Uterus (tissue), 4 donors: ENCODE data around the gene HEATR5B. TPM values are rescaled to one million over a fixed set of nuclear protein-coding genes. Genes with fewer than 3 reads are reported as not detected.

ENCODE experiments used
- DNase-seq, 2 donors: peaks; one replicate each; pipeline ENCODE4 v3.0.0-alpha.2; 2019 to 2020
- H3K27ac ChIP-seq, 2 donors: fragments of 200-600 bp; sonication (generic); 1 replicate in 1 of 2; 2 replicates in 1 of 2; pipeline ENCODE4 v1.5.1; 2016 to 2018
- H3K27me3 ChIP-seq, 2 donors: fragments of 200-600 bp; sonication (generic); one replicate each; pipeline ENCODE4 v1.5.1; 2018 to 2019; ENCODE audit warnings: control low read depth in 1 of 2
- H3K36me3 ChIP-seq, 2 donors: fragments of 200-600 bp; sonication (generic); one replicate each; pipeline ENCODE4 v1.5.1; 2019; ENCODE audit warnings: control low read depth in 1 of 2
- H3K4me1 ChIP-seq, 2 donors: fragments of 200-600 bp; sonication (generic); one replicate each; pipeline ENCODE4 v1.5.1; 2018 to 2019; ENCODE audit warnings: control low read depth in 1 of 2
- H3K4me3 ChIP-seq, 2 donors: fragments of 200-600 bp; sonication (generic); 1 replicate in 1 of 2; 2 replicates in 1 of 2; pipeline ENCODE4 v1.5.1; 2018 to 2019; ENCODE audit warnings: mild to moderate bottlenecking in 1 of 2
- H3K9me3 ChIP-seq, 2 donors: fragments of 200-600 bp; sonication (generic); one replicate each; pipeline ENCODE4 v1.5.1; 2019; ENCODE audit warnings: control low read depth in 1 of 2
- POLR2A ChIP-seq, 2 donors: fragments of 450-650 bp; IDR thresholded peaks; one replicate each; pipeline ENCODE4 v1.6.1; 2016; ENCODE audit warnings: antibody characterized with exemption in 2 of 2, mild to moderate bottlenecking in 1 of 2, moderate library complexity in 1 of 2
- intact Hi-C: fragments of 100-400 bp; cut with DNase I; formaldehyde crosslinking; loops from one replicate; pipeline ENCODE4 v1.15.1; 2023; ENCODE audit warnings: low total_unique reads
- total RNA-seq, 4 donors: library from RNA; depleted of rRNA in 3 of 4; stranded (reverse); fragments of >200 nt in 3 of 4; gene quantifications; one replicate each; pipeline versions ENCODE4 v1.1.0 to v1.2.4, GENCODE V29; 2014 to 2023
- TF ChIP-seq, protein P1 (sequence below), 4 experiments: fragments of 200-600 bp in 2 of 4; fragments of 450-650 bp in 2 of 4; sonication (generic) in 2 of 4; IDR thresholded peaks; one replicate each; pipeline ENCODE4 v1.5.1; 2016 to 2019; ENCODE audit warnings: antibody characterized with exemption in 4 of 4, mild to moderate bottlenecking in 2 of 4, moderate library complexity in 1 of 4
- donor health status: DM: yes; HTN: yes; CAD: no.

HEATR5B gene
- total RNA-seq, 4 donors from 2014 or later: 17.9 to 90.9 (median 40.4) TPM

GRCh38 chr2:37026050-37026449 lies 58.1 kb downstream of the HEATR5B start:
- Histone ChIP-seq H3K36me3 (peaks cover 0 to 2% of the 10 kb centered on the region in 2 donors), H3K4me3 (no peak overlapping the region)
- intact Hi-C loops: no loop called here

GRCh38 chr2:37020887-37021796 lies 63.0 kb downstream of the HEATR5B start:
- Histone ChIP-seq H3K27ac (peak overlapping the region; percentile 48 to 70), H3K4me1 (peaks cover 0 to 6% of the 10 kb centered on the region in 2 donors), H3K4me3 (no peak overlapping the region), H3K27me3 (no peaks in the 10 kb centered on the region), H3K9me3 (no peaks in the 10 kb centered on the region), H3K36me3 (peaks cover 0 to 2% of the 10 kb centered on the region in 2 donors)
- intact Hi-C loops: no loop called here
- DNase-seq: no peak
- TF ChIP-seq, protein P1, sequence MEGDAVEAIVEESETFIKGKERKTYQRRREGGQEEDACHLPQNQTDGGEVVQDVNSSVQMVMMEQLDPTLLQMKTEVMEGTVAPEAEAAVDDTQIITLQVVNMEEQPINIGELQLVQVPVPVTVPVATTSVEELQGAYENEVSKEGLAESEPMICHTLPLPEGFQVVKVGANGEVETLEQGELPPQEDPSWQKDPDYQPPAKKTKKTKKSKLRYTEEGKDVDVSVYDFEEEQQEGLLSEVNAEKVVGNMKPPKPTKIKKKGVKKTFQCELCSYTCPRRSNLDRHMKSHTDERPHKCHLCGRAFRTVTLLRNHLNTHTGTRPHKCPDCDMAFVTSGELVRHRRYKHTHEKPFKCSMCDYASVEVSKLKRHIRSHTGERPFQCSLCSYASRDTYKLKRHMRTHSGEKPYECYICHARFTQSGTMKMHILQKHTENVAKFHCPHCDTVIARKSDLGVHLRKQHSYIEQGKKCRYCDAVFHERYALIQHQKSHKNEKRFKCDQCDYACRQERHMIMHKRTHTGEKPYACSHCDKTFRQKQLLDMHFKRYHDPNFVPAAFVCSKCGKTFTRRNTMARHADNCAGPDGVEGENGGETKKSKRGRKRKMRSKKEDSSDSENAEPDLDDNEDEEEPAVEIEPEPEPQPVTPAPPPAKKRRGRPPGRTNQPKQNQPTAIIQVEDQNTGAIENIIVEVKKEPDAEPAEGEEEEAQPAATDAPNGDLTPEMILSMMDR (IDR thresholded peaks at IDR 0.05): no peak
- TF ChIP-seq POLR2A (IDR thresholded peaks at IDR 0.05): no peak

More at GRCh38 chr2:37026050-37026449, 58.1 kb downstream of the HEATR5B start:
- DNase-seq: no peak
- Histone ChIP-seq H3K27me3 (no peaks in the 10 kb centered on the region), H3K4me1 (no peaks in the 10 kb centered on the region), H3K27ac (no peak overlapping the region), H3K9me3 (no peaks in the 10 kb centered on the region)
- TF ChIP-seq, protein P1 (IDR thresholded peaks at IDR 0.05): no peak
- no peak for TF ChIP-seq POLR2A (IDR thresholded peaks at IDR 0.05)

GRCh38 chr2:37020212-37020886 lies 63.8 kb downstream of the HEATR5B start:
- Histone ChIP-seq H3K27me3 (no peaks in the 10 kb centered on the region), H3K4me3 (no peak overlapping the region), H3K9me3 (no peaks in the 10 kb centered on the region), H3K4me1 (peaks cover 0 to 6% of the 10 kb centered on the region in 2 donors), H3K36me3 (peaks cover 0 to 2% of the 10 kb centered on the region in 2 donors), H3K27ac (peak overlapping the region; percentile 28 to 70)
- DNase-seq: peak; percentile 70 to 73
- TF ChIP-seq, protein P1 (IDR thresholded peaks at IDR 0.05): no peak
- no peak for TF ChIP-seq POLR2A (IDR thresholded peaks at IDR 0.05)
- intact Hi-C loops: no loop called here

DNA sequence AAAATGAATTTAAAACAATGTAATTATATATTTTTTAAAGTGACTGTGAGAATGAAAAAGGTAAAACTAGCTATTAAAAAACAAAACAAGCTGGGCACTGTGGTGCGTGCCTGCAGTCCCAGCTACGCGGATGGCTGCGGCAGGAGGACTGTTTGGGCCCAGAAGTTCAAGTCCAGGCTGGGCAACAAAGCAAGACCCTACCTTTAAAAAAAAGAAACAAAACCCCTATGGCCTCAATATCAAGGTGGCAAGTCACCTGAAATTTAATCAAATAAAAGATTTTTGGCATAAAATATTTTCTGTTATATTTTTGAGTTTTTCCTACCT lies 70.9 kb downstream of the HEATR5B start:
- no peaks in the 10 kb centered on the region for H3K9me3 ChIP-seq
- TF ChIP-seq, protein P1 (IDR thresholded peaks at IDR 0.05): no peak
- TF ChIP-seq POLR2A (IDR thresholded peaks at IDR 0.05): no peak
- intact Hi-C loops: no loop called here
- H3K4me3 ChIP-seq: no peak overlapping the region
- H3K27ac ChIP-seq: no peak overlapping the region
- H3K27me3 ChIP-seq: no peaks in the 10 kb centered on the region
- DNase-seq: no peak
- no peaks in the 10 kb centered on the region for H3K4me1 ChIP-seq
- H3K36me3 ChIP-seq: no peaks in the 10 kb centered on the region

GRCh38 chr2:37011130-37011529 lies 73.0 kb downstream of the HEATR5B start:
- H3K4me1 ChIP-seq: no peaks in the 10 kb centered on the region
- no peaks in the 10 kb centered on the region for H3K9me3 ChIP-seq
- no peaks in the 10 kb centered on the region for H3K36me3 ChIP-seq
- H3K27me3 ChIP-seq: no peaks in the 10 kb centered on the region
- intact Hi-C loops: no loop called here
- H3K4me3 ChIP-seq: no peak overlapping the region
- DNase-seq: no peak
- no peak overlapping the region for H3K27ac ChIP-seq
- TF ChIP-seq, protein P1 (IDR thresholded peaks at IDR 0.05): no peak
- TF ChIP-seq POLR2A (IDR thresholded peaks at IDR 0.05): no peak
